NCI-H774 (cell line): ENCODE results near the gene FADS2.
A peak's percentile ranks its signal among the peaks of the same experiment; 100 is the strongest.
"Not testable (repeated sequence)": the region's sequence is repeated elsewhere in the genome, so short reads cannot be mapped to it uniquely, and the experiment has no call there.

Experiments used
- DNase-seq: peaks from one replicate; lab custom pipeline; 2025; lab: John Stamatoyannopoulos, UW

Gene FADS2

DNA sequence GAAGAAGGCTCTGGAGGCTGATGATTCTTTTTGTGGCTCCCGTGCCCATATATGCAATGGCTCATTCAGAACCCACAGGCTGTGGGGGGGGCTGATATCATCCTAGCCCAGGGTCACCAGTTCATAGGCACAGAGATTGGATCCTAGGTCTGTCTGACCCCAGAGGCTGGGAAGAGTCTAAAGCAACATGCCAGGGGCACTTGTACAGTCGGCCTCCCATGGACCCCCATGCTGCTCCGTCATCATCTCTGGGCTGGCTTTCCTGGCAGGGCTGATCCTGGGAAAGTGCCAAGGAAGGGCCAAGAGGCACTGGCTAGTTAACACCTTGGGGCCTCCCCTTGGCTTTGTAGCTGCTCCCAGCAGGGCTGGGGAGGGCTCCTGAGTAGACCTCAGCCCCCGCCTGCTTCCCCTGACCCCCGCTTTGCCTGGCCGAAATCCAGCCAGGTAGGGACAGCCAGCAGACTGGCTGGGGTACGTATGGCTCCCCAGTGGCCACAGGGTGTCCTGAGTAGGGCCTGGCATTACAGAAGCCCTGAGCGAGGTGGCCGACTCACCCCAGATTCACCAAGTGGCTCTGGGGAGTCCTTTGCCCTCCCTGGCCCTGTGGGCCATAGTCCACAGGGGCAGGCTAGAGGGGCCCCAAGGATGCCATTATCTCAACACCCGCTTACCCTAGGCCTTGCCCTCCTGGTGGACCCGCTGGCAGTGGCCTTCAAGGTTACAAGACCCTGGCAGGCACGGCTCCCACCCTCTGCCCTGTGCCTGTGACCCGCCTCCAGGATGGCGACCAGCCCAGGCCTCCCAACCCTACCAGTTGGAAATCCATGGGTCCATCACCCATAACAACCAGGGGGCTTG is 40.7 kb downstream of the FADS2 start:
- DNase-seq: no peak

DNA sequence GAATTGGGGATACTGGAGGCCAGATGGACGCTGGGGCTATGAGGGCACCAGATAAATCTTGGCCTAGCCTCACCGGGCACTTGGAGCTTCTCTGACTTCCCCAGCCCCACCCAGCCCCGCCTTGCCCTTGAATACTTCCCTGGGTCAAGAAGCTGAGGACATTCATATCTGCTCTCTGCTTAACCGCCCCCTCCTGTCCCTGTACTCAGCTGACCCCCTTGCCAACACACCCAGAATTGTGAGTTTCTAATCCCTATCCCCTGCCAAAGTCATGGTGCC is 41.3 kb downstream of the FADS2 start:
- DNase-seq: no peak

- DNase-seq: no peak
These were observed 41.8 kb downstream of the FADS2 start for GRCh38 chr11:61869708-61870451.

- no peak for DNase-seq
These were observed 42.5 kb downstream of the FADS2 start for GRCh38 chr11:61870541-61871031.

GRCh38 chr11:61871158-61871597 is 43.1 kb downstream of the FADS2 start:
- DNase-seq: peak; percentile 73

DNA sequence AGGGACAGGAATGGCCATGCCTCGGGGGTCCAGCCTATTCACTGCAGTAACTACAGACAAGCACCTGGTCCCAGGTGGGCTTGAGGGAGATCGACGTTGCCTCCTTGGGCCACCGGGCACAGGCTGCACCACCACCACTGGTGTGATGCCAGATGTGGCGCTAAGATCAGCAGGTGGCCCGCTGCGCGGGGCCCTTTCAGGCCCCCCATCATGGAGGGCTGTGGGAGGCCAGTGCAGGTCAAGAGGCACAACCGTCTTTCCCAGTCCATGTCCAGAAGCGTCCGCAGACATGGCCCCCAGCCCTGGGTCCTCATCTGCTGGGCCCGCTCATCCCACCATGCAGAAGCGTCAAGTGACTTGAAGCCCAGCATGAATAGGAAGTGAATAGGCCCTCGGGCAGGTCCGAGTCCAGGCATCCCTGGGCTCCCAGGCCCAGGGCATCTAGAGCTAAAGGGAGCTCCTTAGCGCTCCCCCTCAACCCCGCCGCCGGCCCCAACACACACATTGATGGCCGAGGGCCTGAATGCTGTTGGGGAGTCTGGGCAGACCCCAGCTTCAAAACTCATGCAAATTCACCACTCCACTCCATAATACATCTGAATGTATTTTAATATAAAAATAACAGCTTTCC is 45.0 kb downstream of the FADS2 start:
- no peak for DNase-seq

- no peak for DNase-seq
These were observed 45.7 kb downstream of the FADS2 start for GRCh38 chr11:61873588-61874376.

DNA sequence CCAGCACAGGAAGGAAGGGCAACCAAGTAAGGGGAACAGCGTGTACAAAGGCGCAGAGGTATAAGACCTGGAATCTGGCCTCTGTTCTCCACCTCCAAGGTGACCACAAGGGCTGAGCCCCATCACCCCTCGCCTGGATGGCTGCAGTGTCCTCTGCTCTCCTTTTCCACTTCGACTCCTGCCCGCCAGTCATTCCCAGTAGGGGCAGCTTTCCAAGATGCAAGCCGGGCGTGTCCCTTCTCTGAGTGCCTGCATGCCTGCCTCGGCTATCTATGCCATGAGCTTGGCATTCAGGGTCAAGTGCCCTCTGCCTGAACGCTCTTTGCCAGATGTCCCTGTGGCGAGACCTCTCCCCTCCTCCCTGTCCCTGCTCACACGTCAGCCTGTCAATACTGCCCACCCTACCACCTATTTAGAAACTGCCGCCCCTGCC is 46.3 kb downstream of the FADS2 start:
- no peak for DNase-seq

GRCh38 chr11:61874853-61875252 is 46.8 kb downstream of the FADS2 start:
- DNase-seq: no peak

- DNase-seq: no peak
These were observed 47.6 kb downstream of the FADS2 start for GRCh38 chr11:61875698-61876097.

GRCh38 chr11:61879152-61879551 is 51.1 kb downstream of the FADS2 start:
- no peak for DNase-seq

DNA sequence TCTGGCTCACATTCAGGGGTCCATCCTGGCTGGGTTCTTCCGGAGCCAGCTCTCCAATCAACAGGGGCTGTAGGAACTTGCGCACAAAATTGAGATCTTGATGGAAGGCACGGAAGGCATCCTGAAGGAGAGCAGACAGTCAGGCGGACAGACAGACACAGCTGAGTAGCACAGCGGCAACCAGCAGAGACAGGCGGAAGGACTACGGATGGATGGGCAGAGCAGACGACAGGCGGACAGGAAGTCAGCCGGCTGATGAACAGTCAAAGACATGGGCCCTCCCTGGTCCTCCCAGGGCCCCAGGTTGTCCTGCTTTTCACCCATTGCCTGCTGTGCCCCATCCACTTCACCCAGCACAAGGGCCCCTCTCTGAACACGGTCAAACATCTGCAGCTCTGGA is 51.9 kb downstream of the FADS2 start:
- DNase-seq: no peak

- DNase-seq: no peak
These were observed 52.4 kb downstream of the FADS2 start for GRCh38 chr11:61880454-61880853.

- no peak for DNase-seq
These were observed 53.3 kb downstream of the FADS2 start for GRCh38 chr11:61881397-61881796.

- not testable (repeated sequence) for DNase-seq
These were observed 54.2 kb downstream of the FADS2 start for GRCh38 chr11:61882267-61882666.

DNA sequence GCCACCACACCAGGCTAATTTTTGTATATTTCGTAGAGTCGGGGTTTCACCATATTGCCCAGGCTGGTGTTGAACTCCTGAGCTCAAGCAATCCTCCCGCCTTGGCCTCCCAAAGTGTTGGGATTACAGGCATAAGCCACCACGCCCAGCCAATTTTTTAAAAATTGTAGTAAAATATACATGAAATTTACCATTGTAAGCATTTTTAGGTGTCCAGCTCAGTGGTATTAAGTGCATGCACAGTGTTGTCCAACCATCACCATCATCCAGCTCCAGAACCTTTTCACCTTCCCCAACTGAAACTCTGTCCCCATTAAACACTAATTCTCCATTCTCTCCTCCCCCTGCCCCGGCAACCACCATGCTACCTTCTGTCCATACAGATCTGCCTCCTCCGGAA is 54.8 kb downstream of the FADS2 start:
- DNase-seq: no peak

DNA sequence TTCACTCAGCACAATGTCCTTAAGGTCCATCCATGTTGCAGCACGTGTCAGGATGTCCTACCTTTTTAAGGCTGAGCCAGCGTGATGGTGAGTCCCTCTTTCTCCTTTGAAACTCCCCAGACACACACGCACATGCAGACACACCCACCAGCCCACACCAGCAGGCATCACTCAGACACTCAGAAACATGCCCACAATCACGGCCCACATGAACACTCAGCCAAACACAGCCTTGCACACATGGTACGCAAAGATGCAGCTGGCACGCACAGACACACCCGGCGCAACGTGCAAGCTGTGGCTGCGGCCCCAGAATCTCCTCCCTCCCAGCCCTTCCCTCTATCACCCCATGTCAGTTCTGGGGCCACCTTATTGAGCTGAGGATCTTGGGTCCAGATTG is 55.2 kb downstream of the FADS2 start:
- no peak for DNase-seq

DNA sequence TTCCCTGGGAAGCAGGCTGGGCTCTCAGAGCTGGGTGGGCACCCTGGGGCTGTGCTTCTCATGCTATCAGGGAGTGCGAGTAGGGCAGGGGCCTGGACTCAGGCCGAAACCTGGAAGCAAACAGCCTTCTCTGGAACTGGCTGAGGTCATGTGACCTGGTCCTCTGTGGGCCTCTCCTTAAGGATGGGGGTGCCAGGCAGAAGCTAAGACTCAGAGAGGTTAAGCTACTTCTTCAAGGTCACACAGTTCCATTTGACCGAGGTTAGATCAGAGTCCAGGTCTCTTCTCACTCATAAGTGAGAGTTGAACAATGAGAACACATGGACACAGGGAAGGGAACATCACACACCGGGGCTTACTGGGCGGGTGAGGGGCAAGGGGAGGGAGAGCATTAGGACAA is 55.8 kb downstream of the FADS2 start:
- DNase-seq: no peak

GRCh38 chr11:61885166-61885778 is 57.2 kb downstream of the FADS2 start:
- DNase-seq: no peak

- DNase-seq: no peak
These were observed 57.9 kb downstream of the FADS2 start for GRCh38 chr11:61885784-61886580.

DNA sequence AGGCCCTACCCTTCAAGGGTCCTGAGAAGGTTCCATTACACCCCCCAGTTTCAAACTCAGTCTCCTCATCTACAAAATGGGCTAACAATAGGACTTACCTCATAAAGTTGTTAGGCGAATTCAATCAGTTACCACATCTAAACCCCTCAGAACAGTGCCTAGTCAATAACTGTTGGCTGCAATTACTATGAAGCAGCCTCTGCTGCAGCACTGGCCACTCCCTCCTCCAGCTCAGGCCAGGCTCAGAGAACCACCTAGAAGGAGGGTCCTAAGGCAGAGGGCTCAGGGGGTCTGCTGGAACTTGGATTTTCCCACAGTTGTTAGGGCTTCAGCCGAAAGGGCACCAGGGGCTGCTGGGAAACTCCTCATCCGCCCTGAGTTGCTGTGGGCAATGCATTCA is 58.5 kb downstream of the FADS2 start:
- DNase-seq: no peak
